GM06990 (cell line): ENCODE results near the gene KCNIP1.

Source experiments
- DNase-seq: peaks from one replicate; pipeline ENCODE4 v3.0.0-alpha.2; 2011; ENCODE audit not compliant: insufficient read length; ENCODE audit errors: extremely low read depth
- H3K27me3 ChIP-seq: replicated peaks from 2 replicates; pipeline ENCODE4 v1.6.0; 2011; ENCODE audit warnings: low read length; ENCODE audit not compliant: control insufficient read depth, insufficient read depth
- H3K36me3 ChIP-seq: 2 replicates; pipeline ENCODE4 v1.5.1; 2011; ENCODE audit warnings: low read length; ENCODE audit not compliant: control insufficient read depth, insufficient read depth
- H3K4me3 ChIP-seq: replicated peaks from 2 replicates; pipeline ENCODE4 v1.5.1; 2011; ENCODE audit warnings: low read depth, mild to moderate bottlenecking, control low read depth, low read length
- CTCF ChIP-seq: IDR thresholded peaks from 2 replicates; pipeline ENCODE4 v1.5.1; 2011; ENCODE audit warnings: low read length, control low read depth, mild to moderate bottlenecking, inconsistent platforms; ENCODE audit not compliant: insufficient read depth, poor library complexity, severe bottlenecking

KCNIP1 gene

GRCh38 chr5:170641589-170642031 is 137.8 kb downstream of the KCNIP1 start:
- H3K36me3 ChIP-seq = no peaks in the 10 kb centered on the region
- H3K27me3 ChIP-seq = peaks cover 4% of the 10 kb centered on the region
- TF ChIP-seq CTCF = no peak
- DNase-seq = no peak
- H3K4me3 ChIP-seq = no peak overlapping the region

- Histone ChIP-seq H3K27me3 (peaks cover 4% of the 10 kb centered on the region), H3K36me3 (no peaks in the 10 kb centered on the region), H3K4me3 (no peak overlapping the region)
- TF ChIP-seq CTCF = no peak
- DNase-seq = no peak
These were observed 138.4 kb downstream of the KCNIP1 start for GRCh38 chr5:170642066-170642735.

- no peak for DNase-seq
- Histone ChIP-seq H3K4me3 (no peak overlapping the region), H3K27me3 (peaks cover 4% of the 10 kb centered on the region), H3K36me3 (no peaks in the 10 kb centered on the region)
- no peak for TF ChIP-seq CTCF
These were observed 139.1 kb downstream of the KCNIP1 start for GRCh38 chr5:170642776-170643436.

- no peaks in the 10 kb centered on the region for H3K36me3 ChIP-seq
- TF ChIP-seq CTCF = no peak
- no peak for DNase-seq
- H3K27me3 ChIP-seq = peaks cover 4% of the 10 kb centered on the region
- no peak overlapping the region for H3K4me3 ChIP-seq
These were observed 139.8 kb downstream of the KCNIP1 start for GRCh38 chr5:170643591-170643990.

GRCh38 chr5:170644501-170644900 is 140.7 kb downstream of the KCNIP1 start:
- Histone ChIP-seq H3K36me3 (no peaks in the 10 kb centered on the region), H3K4me3 (no peak overlapping the region), H3K27me3 (peaks cover 4% of the 10 kb centered on the region)
- no peak for DNase-seq
- TF ChIP-seq CTCF = no peak
